GM19452 (cell line): ENCODE measurements around the gene AEBP1.
A peak's percentile ranks its signal among the peaks of the same experiment; 100 is the strongest.

ENCODE experiments used
- ATAC-seq: cut with Tn5 transposase; IDR thresholded peaks from one replicate; pipeline ENCODE4 v1.9.1; 2021; ENCODE audit not compliant: unreplicated experiment

The AEBP1 gene

GRCh38 chr7:44066494-44067063, 37.6 kb upstream of the AEBP1 start:
- no peak for ATAC-seq

GRCh38 chr7:44067064-44067951, 36.8 kb upstream of the AEBP1 start:
- ATAC-seq: no peak

DNA sequence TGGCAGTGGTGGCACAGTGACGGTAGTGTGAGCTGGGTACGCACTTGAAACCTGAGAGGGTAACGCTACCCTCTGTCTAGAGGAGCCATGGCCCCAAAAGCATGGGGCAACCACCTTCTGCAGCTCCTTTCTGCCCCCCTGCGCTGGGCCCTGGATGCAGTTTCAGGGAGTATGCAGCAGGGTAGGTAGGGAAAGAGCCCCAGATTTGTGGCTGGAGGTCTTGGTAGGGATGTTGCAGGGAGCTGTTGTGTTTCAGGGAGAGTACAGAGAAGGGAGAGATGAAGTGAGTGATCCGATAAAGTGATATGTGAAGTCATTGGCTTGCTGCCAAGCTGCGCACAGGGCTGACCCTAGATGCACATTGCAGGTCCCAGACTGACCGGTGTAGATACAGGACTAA, 36.1 kb upstream of the AEBP1 start:
- no peak for ATAC-seq

- no peak for ATAC-seq
These were observed 32.3 kb upstream of the AEBP1 start for GRCh38 chr7:44071726-44072363.

- no peak for ATAC-seq
These were observed 31.5 kb upstream of the AEBP1 start for GRCh38 chr7:44072364-44073231.

- ATAC-seq: peak; percentile 80
These were observed 30.3 kb upstream of the AEBP1 start for GRCh38 chr7:44073664-44074348.

GRCh38 chr7:44074349-44074695, 29.8 kb upstream of the AEBP1 start:
- no peak for ATAC-seq

- ATAC-seq: no peak
These were observed 28.7 kb upstream of the AEBP1 start for GRCh38 chr7:44075296-44076075.

- no peak for ATAC-seq
These were observed 27.8 kb upstream of the AEBP1 start for GRCh38 chr7:44076101-44076895.

DNA sequence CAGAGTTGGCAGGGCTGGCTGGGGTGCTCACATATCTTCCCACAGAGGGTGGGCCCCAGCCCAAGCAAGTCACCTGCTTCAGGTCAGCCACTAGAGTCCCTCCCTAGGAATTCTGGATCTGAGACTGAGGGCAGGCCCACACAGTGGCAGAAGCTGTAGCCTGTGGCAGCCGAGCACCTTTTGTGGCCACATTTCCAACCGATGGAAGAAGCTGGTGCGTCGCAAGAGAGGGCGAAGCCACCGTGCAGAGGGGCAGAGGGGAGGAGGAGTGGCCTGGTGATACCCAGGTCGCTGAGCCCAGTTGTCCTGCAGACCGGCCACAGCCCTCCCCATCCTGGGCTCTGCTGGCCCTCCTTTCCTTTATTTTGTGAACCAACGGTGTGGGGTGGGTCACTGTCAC, 27.1 kb upstream of the AEBP1 start:
- ATAC-seq: no peak

DNA sequence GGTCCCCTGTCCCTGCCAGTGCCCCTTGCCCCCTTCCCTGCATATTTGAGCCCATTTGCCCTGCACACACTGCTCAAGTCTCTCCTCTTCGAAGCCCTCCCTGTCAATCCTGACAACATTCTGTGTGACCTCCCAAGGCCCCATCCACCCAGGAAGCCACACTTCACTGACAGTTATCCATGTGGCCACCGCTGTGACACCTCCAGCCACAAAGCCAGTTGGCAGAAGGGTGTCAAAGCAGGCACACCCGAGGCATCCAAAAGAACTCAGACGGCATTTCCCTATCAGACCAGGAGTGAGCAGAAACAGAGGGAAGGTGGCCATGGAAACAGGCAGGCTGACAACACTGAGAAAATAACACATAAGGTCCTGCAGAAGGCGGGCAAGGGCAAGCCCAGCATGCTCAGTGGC, 26.5 kb upstream of the AEBP1 start:
- no peak for ATAC-seq

DNA sequence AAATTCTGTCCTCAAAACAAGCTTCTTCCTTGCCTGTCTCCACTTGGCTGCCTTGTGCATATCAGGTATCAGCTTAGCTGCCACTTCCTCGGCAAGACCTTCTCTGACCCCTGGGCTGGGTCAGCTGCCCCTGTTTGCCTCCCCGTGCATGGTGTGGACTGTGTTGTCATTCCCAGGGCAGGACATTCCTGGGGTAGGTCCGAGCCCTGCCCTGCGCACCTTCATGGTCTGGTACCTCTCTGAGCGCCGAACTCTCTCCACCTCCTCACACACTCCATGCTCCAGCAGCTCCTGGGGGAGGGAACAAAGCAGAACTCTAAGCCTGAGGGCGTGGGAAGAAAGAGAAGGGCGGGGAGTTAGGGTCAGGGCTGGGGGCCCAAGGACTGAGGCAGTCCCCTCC, 25.6 kb upstream of the AEBP1 start:
- ATAC-seq: no peak

GRCh38 chr7:44079331-44080021, 24.7 kb upstream of the AEBP1 start:
- no peak for ATAC-seq

DNA sequence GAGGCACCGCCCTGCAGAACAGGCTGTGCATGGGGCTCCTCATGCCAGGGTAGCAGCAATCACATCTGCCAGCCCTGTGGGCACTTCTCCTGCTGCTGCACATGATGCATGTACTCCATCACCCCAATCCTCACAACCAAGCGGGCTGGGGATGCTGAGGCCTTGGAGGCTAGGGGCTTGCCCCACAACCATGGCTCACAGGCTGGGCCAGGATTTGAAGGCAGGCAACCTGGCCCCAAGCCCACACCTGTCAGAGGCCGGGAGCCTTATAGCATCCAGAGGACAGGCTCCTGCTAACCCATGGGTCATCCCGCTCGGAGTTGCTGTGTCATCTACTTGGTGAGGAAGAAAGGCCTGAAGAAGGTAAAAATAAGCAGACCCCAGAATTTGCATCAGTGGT, 24.0 kb upstream of the AEBP1 start:
- ATAC-seq: no peak

- ATAC-seq: no peak
These were observed 23.4 kb upstream of the AEBP1 start for GRCh38 chr7:44080686-44081265.

- ATAC-seq: no peak
These were observed 22.8 kb upstream of the AEBP1 start for GRCh38 chr7:44081266-44081748.

GRCh38 chr7:44082541-44083207, 21.5 kb upstream of the AEBP1 start:
- ATAC-seq: peak; percentile 90
